GM19351 (cell line): ENCODE measurements around the gene CHCHD3.
A peak's percentile ranks its signal among the peaks of the same experiment; 100 is the strongest.
"Not testable (repeated sequence)": the region's sequence is repeated elsewhere in the genome, so short reads cannot be mapped to it uniquely, and the experiment has no call there.

Experiments used
- ATAC-seq: cut with Tn5 transposase; IDR thresholded peaks from one replicate; pipeline ENCODE4 v1.9.1; 2021; ENCODE audit warnings: mild to moderate bottlenecking, moderate library complexity; ENCODE audit not compliant: unreplicated experiment

The CHCHD3 gene

GRCh38 chr7:132965951-132966350 is 115.9 kb downstream of the CHCHD3 start:
- no peak for ATAC-seq

- ATAC-seq, result no peak
These were observed 117.0 kb downstream of the CHCHD3 start for GRCh38 chr7:132964876-132965275.

GRCh38 chr7:132959891-132960290 is 122.0 kb downstream of the CHCHD3 start:
- no peak for ATAC-seq

- ATAC-seq, result no peak
These were observed 125.3 kb downstream of the CHCHD3 start for GRCh38 chr7:132956556-132956955.

- no peak for ATAC-seq
These were observed 128.4 kb downstream of the CHCHD3 start for GRCh38 chr7:132953468-132953867.

GRCh38 chr7:132950725-132951124 is 131.2 kb downstream of the CHCHD3 start:
- ATAC-seq, result no peak

GRCh38 chr7:132947011-132947410 is 134.9 kb downstream of the CHCHD3 start:
- no peak for ATAC-seq

- no peak for ATAC-seq
These were observed 137.1 kb downstream of the CHCHD3 start for GRCh38 chr7:132944774-132945173.

- no peak for ATAC-seq
These were observed 138.2 kb downstream of the CHCHD3 start for GRCh38 chr7:132943645-132944044.

- no peak for ATAC-seq
These were observed 139.2 kb downstream of the CHCHD3 start for GRCh38 chr7:132942701-132943100.

GRCh38 chr7:132941905-132942304 is 140.0 kb downstream of the CHCHD3 start:
- ATAC-seq, result no peak

- no peak for ATAC-seq
These were observed 140.5 kb downstream of the CHCHD3 start for GRCh38 chr7:132941428-132941827.

GRCh38 chr7:132940084-132940483 is 141.8 kb downstream of the CHCHD3 start:
- ATAC-seq, result no peak

GRCh38 chr7:132939495-132939894 is 142.4 kb downstream of the CHCHD3 start:
- ATAC-seq, result no peak

GRCh38 chr7:132937286-132937685 is 144.6 kb downstream of the CHCHD3 start:
- ATAC-seq, result no peak

- no peak for ATAC-seq
These were observed 146.3 kb downstream of the CHCHD3 start for GRCh38 chr7:132935608-132936007.

GRCh38 chr7:132934017-132934416 is 147.9 kb downstream of the CHCHD3 start:
- ATAC-seq, result no peak

GRCh38 chr7:132933072-132933458 is 148.8 kb downstream of the CHCHD3 start:
- peak; percentile 69 for ATAC-seq

- ATAC-seq, result no peak
These were observed 149.4 kb downstream of the CHCHD3 start for GRCh38 chr7:132932296-132933071.

- no peak for ATAC-seq
These were observed 151.0 kb downstream of the CHCHD3 start for GRCh38 chr7:132930881-132931280.

GRCh38 chr7:132929944-132930343 is 151.9 kb downstream of the CHCHD3 start:
- ATAC-seq, result not testable (repeated sequence)

- no peak for ATAC-seq
These were observed 162.1 kb downstream of the CHCHD3 start for GRCh38 chr7:132919771-132920170.

- no peak for ATAC-seq
These were observed 166.2 kb downstream of the CHCHD3 start for GRCh38 chr7:132915647-132916046.
